ENCODE measurements around the gene MARCHF4. TPM values are rescaled to one million over a fixed set of nuclear protein-coding genes. Genes with fewer than 3 reads are reported as not detected.

The MARCHF4 gene, protein sequence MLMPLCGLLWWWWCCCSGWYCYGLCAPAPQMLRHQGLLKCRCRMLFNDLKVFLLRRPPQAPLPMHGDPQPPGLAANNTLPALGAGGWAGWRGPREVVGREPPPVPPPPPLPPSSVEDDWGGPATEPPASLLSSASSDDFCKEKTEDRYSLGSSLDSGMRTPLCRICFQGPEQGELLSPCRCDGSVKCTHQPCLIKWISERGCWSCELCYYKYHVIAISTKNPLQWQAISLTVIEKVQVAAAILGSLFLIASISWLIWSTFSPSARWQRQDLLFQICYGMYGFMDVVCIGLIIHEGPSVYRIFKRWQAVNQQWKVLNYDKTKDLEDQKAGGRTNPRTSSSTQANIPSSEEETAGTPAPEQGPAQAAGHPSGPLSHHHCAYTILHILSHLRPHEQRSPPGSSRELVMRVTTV
- total RNA-seq = 1 to 10 TPM in 1 of 4 donors, under 1 TPM in 1, not detected in 2; 0.14 to 1.4 TPM

DNA sequence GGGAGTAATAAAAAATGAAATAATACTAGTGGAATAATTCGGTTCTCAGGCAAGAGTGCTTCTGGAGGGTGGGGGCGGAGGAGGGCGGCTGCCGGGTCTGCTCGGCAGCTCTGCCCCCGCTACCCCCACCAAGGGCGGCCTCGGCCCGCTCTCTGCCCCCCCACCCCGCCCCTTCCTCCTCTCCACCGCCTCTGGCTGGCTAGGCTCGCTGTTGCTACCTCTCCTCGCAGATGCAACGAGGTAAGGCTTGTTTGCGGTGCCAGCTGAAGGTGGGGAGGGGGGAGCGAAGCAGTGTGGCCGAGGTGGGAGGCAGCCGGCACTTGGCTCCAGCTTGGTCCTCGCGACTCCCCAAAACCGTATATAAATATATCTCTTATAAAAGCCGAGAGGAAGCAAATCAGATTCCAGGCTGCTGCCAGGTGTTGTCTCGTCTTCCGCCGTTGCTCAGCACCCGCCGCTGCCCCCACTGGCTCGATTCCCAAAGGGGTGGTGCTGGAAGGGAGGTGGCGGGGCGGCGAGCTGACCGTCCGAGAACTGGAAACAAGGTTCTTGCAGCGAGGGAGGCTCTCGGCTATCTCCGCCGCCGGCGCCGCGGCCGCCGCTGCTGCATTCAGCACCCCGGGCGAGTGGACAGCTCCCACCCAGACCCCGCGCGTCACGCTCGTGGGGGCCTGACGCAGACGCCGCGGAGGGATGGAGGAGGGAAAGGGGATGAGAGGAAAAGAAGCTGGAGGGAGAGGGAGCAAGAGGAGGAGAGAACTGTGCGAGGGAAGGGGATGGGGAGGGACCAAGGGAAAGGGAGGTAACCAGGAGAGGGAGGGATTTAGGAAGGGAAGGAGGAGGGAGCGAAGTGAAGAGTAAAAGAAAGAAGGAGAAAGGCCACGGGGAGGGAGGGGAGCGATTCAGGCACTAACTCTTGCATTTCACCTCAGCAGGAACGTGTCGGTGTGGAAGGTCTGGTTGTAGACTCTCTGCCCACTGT lies at the start of gene MARCHF4:
Gene MARCHF4 (minus strand): TSS at position 763 of the 982 bp plus-strand sequence. CDS start 2,223 bp downstream, outside the sequence.
- peak within 1 kb of the TSS in 1 of 4 donors; percentile 18 for H3K4me3 ChIP-seq
- peaks cover 71% of the 10 kb centered on the region for H3K27me3 ChIP-seq
- in situ Hi-C loops (cut with MboI; ENCODE audit: low pct_ligation_motif_present in 1 of 4, low pct_unique_long_range_greater_than_20kb in 1 of 4, low sequenced_read_pairs in 3 of 4) = no loop called here
- WGBS, 2 donors (ENCODE audit: low coverage in 1 of 2) = 5% methylated on average over 58 of the region's 60 CpGs; no CpG with 5 or more reads in 1 of the 2 donors
- DNase-seq = peak; percentile 40
- no peak for TF ChIP-seq POLR2AphosphoS5 (IDR thresholded peaks at IDR 0.05)
- no peak for TF ChIP-seq POLR2A (IDR thresholded peaks at IDR 0.05)
- TF ChIP-seq CTCF (IDR thresholded peaks at IDR 0.05) = no peak
- TF ChIP-seq EP300 (IDR thresholded peaks at IDR 0.05; ENCODE audit: low read depth) = no peak
- H3K4me1 ChIP-seq = peaks cover 0 to 17% (median 13%) of the 10 kb centered on the region in 4 donors
- intact Hi-C loops (cut with DNase I; ENCODE audit: low total_unique reads) = no loop called here
- H3K27ac ChIP-seq = no peak within 1 kb of the TSS
- H3K9me3 ChIP-seq = no peaks in the 10 kb centered on the region
- H3K36me3 ChIP-seq = no peaks in the 10 kb centered on the region

DNA sequence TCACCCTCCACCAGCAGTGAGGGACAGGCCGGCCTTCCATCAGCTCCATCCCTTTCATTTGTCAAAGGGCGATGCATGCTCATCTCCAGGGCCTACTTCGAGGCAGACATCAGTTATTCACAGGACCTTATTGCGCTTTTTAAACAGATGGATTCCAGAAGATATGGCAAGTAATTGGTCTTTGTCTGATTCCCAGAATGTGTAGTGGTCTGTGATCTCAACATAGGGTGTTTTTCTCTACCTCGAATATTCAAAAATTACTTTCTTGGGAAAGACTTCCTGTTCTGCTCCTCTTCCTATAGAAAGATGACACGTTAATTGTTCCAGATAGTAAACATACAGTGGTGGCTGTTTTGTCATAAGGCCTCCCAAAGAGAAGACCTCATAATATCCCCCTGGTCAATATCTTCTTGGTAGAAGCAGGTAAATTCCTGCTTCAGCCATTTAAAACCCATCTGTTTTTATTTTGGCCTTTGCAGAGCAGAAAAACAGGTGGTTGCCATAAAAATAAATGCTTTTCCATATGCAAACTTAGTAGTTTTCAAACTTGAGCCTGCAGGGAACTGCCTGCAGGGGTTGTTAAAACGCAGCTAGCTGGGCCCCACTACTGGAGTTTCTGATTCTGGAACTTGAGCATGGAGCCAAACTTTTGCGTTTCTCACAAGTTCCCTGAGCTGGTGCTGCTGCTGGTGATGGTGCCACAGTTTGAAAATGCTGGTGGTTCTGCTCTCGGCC lies 48.3 kb upstream of the MARCHF4 start:
- no peak overlapping the region for H3K4me3 ChIP-seq
- TF ChIP-seq POLR2A (IDR thresholded peaks at IDR 0.05) (no peak), CTCF (IDR thresholded peaks at IDR 0.05) (no peak), POLR2AphosphoS5 (IDR thresholded peaks at IDR 0.05) (no peak), EP300 (IDR thresholded peaks at IDR 0.05; ENCODE audit: low read depth) (no peak)
- peaks cover 0 to 57% (median 21%) of the 10 kb centered on the region in 4 donors for H3K36me3 ChIP-seq
- DNase-seq = no peak
- in situ Hi-C loops (cut with MboI; ENCODE audit: low pct_ligation_motif_present in 1 of 4, low pct_unique_long_range_greater_than_20kb in 1 of 4, low sequenced_read_pairs in 3 of 4) (loop anchor here in 2 of 4 donors (25.0 kb wide), 1 partner anchor 308 kb away; the partner anchor contains the start of gene XRCC5 (in 2 of the 2)), intact Hi-C loops (cut with DNase I; ENCODE audit: low total_unique reads) (no loop called here)
- no peaks in the 10 kb centered on the region for H3K9me3 ChIP-seq
- no peaks in the 10 kb centered on the region for H3K27me3 ChIP-seq
- H3K4me1 ChIP-seq = no peaks in the 10 kb centered on the region
- 90 to 92% methylated on average over 7 to 9 of the region's 9 CpGs for WGBS, 2 donors (ENCODE audit: low coverage in 1 of 2)
- H3K27ac ChIP-seq = no peak overlapping the region

DNA sequence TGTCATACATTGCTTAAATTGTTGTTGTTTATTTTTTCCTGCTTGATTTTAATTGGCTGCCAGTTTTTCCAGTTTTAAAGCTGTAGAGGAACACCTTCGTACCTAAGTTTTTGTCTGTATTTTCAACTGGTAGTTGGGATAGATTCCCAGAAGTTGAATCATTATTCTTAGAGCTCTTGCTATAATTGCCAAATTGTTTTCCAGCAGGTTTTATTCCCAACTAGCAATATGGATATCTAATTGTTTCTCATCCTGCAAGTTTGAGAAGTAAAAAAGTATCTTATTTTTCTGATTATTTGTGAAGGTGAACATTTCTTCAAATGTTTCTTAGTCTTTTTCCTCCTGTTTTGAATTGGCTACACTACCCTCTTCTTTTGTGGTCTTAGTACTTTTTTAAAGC lies 46.7 kb upstream of the MARCHF4 start:
- H3K4me1 ChIP-seq = no peaks in the 10 kb centered on the region
- intact Hi-C loops (cut with DNase I; ENCODE audit: low total_unique reads) (no loop called here), in situ Hi-C loops (cut with MboI; ENCODE audit: low pct_ligation_motif_present in 1 of 4, low pct_unique_long_range_greater_than_20kb in 1 of 4, low sequenced_read_pairs in 3 of 4) (loop anchor here in 2 of 4 donors (25.0 kb wide), 1 partner anchor 307 kb away; the partner anchor contains the start of gene XRCC5 (in 2 of the 2))
- 78 to 82% methylated on average over 1 of the region's 1 CpG for WGBS, 2 donors (ENCODE audit: low coverage in 1 of 2)
- no peak overlapping the region for H3K27ac ChIP-seq
- H3K36me3 ChIP-seq = peaks cover 0 to 43% (median 14%) of the 10 kb centered on the region in 4 donors
- H3K27me3 ChIP-seq = no peaks in the 10 kb centered on the region
- no peak for DNase-seq
- H3K4me3 ChIP-seq = no peak overlapping the region
- TF ChIP-seq CTCF (IDR thresholded peaks at IDR 0.05) (no peak), POLR2AphosphoS5 (IDR thresholded peaks at IDR 0.05) (no peak), EP300 (IDR thresholded peaks at IDR 0.05; ENCODE audit: low read depth) (no peak), POLR2A (IDR thresholded peaks at IDR 0.05) (no peak)
- H3K9me3 ChIP-seq = no peaks in the 10 kb centered on the region
